Stimulated activated CD8-positive, alpha-beta memory T cell treated with anti-CD3 and anti-CD28 coated beads, Interleukin-4, amount 100 ng/mL, for 24 hours (primary cell): ENCODE data around the gene NES.

Experiments
- DNase-seq: peaks from one replicate; pipeline ENCODE4 v3.0.0-alpha.2; 2020; ENCODE audit warnings: low read depth

Gene NES

GRCh38 chr1:156676820-156677615 lies at the start of gene NES:
NES (minus strand) TSS chr1:156677407; CDS start chr1:156677264, 143 bp downstream.
- no peak for DNase-seq

GRCh38 chr1:156726549-156727226 lies 49.5 kb upstream of the NES start:
- DNase-seq: no peak

GRCh38 chr1:156725683-156726280 lies 48.6 kb upstream of the NES start:
- DNase-seq: peak; percentile 66

- no peak for DNase-seq
Observed at GRCh38 chr1:156721535-156721934, 44.3 kb upstream of the NES start.

GRCh38 chr1:156721131-156721530 lies 43.9 kb upstream of the NES start:
- DNase-seq: no peak

- no peak for DNase-seq
Observed at GRCh38 chr1:156717351-156717750, 40.1 kb upstream of the NES start.

- no peak for DNase-seq
Observed at GRCh38 chr1:156714830-156715229, 37.6 kb upstream of the NES start.

GRCh38 chr1:156712626-156713025 lies 35.4 kb upstream of the NES start:
- no peak for DNase-seq

- DNase-seq: no peak
Observed at GRCh38 chr1:156711011-156711817, 34.0 kb upstream of the NES start.

GRCh38 chr1:156709757-156710489 lies 32.7 kb upstream of the NES start:
- DNase-seq: no peak

- no peak for DNase-seq
Observed at GRCh38 chr1:156709031-156709430, 31.8 kb upstream of the NES start.

GRCh38 chr1:156708218-156708661 lies 31.0 kb upstream of the NES start:
- no peak for DNase-seq

- no peak for DNase-seq
Observed at GRCh38 chr1:156707417-156708217, 30.4 kb upstream of the NES start.

GRCh38 chr1:156706657-156707416 lies 29.6 kb upstream of the NES start:
- no peak for DNase-seq

GRCh38 chr1:156705918-156706656 lies 28.9 kb upstream of the NES start:
- peak; percentile 53 for DNase-seq

GRCh38 chr1:156705321-156705917 lies 28.2 kb upstream of the NES start, which contains the start of gene CRABP2:
CRABP2 (minus strand) TSS chr1:156705583; CDS start chr1:156705446, 137 bp downstream.
- no peak for DNase-seq

- peak; percentile 31 for DNase-seq
Observed at GRCh38 chr1:156704930-156705320, 27.7 kb upstream of the NES start.

GRCh38 chr1:156704166-156704711 lies 27.0 kb upstream of the NES start:
- no peak for DNase-seq
